AG04450 (cell line): ENCODE measurements around the gene COL20A1. TPM values are rescaled to one million over a fixed set of nuclear protein-coding genes. Genes with fewer than 3 reads are reported as not detected.

Experiments used
- CTCF ChIA-PET: fragments of 300-600, 350-600 bp; formaldehyde crosslinking; extraction: SDS; loops from one replicate; lab custom pipeline; 2022; ENCODE audit warnings: antibody characterized with exemption, inconsistent platforms; lab: Charles Lee
- POLR2A ChIA-PET: fragments of 350-600 bp; formaldehyde crosslinking; extraction: SDS; loops from one replicate; lab custom pipeline; 2021; ENCODE audit warnings: antibody characterized with exemption, inconsistent platforms; lab: Yijun Ruan, JAX
- DNase-seq: peaks from one replicate; pipeline ENCODE4 v3.0.0-alpha.2; 2011; ENCODE audit warnings: low read depth, low spot score
- H3K27ac ChIP-seq: one replicate; pipeline ENCODE4 v1.5.1; 2012; ENCODE audit warnings: low read depth, low read length, control low read depth
- H3K27me3 ChIP-seq: one replicate; pipeline ENCODE4 v1.6.0; 2012; ENCODE audit warnings: low read length; ENCODE audit not compliant: control insufficient read depth, insufficient read depth
- H3K4me3 ChIP-seq: 2 replicates; pipeline ENCODE4 v1.5.1; 2011; ENCODE audit warnings: mild to moderate bottlenecking, low read depth, low read length, control low read depth
- H3K9me3 ChIP-seq: 2 replicates; pipeline ENCODE4 v1.5.1; 2012; ENCODE audit warnings: low read length; ENCODE audit not compliant: control insufficient read depth, insufficient read depth
- CTCF ChIP-seq: IDR thresholded peaks from 2 replicates; pipeline ENCODE4 v1.5.1; 2011; ENCODE audit warnings: low read depth, low read length, control low read depth, inconsistent platforms
- polyA plus RNA-seq: library from polyadenylated mRNA; depleted of rRNA; stranded (reverse); fragments of >200 nt; gene quantifications from 2 replicates; pipeline ENCODE4 v1.2.3, GENCODE V29; 2011

The COL20A1 gene
- polyA plus RNA-seq, 1 experiment = not detected

GRCh38 chr20:63370618-63371187, 77.7 kb downstream of the COL20A1 start:
- TF ChIP-seq CTCF = no peak
- no peaks in the 10 kb centered on the region; the same call in 1 of the 2 replicates for H3K9me3 ChIP-seq
- H3K27ac ChIP-seq = no peak overlapping the region
- POLR2A ChIA-PET = no interaction called here
- no peak for DNase-seq
- CTCF ChIA-PET = interaction anchor here (0.6 to 1.3 kb wide), 2 partner anchors 11 to 147 kb away, joined by 5 to 6 read pairs; no protein-coding TSS in a partner anchor
- peaks cover 23% of the 10 kb centered on the region for H3K27me3 ChIP-seq
- H3K4me3 ChIP-seq = no peak overlapping the region

- Histone ChIP-seq H3K27ac (no peak overlapping the region), H3K27me3 (peaks cover 25% of the 10 kb centered on the region), H3K4me3 (no peak overlapping the region), H3K9me3 (no peaks in the 10 kb centered on the region; the same call in 1 of the 2 replicates)
- no peak for DNase-seq
- CTCF ChIA-PET = interaction anchor here (0.6 to 1.3 kb wide), 2 partner anchors 10 to 148 kb away, joined by 5 to 6 read pairs; no protein-coding TSS in a partner anchor
- POLR2A ChIA-PET = no interaction called here
- TF ChIP-seq CTCF = no peak
Observed at GRCh38 chr20:63371291-63371865, 78.4 kb downstream of the COL20A1 start.

- peaks cover 39% of the 10 kb centered on the region for H3K27me3 ChIP-seq
- no peak for TF ChIP-seq CTCF
- H3K4me3 ChIP-seq = no peak overlapping the region
- no peak for DNase-seq
- H3K27ac ChIP-seq = no peak overlapping the region
- no peaks in the 10 kb centered on the region; the same call in 1 of the 2 replicates for H3K9me3 ChIP-seq
- POLR2A ChIA-PET = no interaction called here
- CTCF ChIA-PET = interaction anchor here (0.7 kb wide), 1 partner anchor 9 kb away, joined by 6 read pairs; no protein-coding TSS in a partner anchor
Observed at GRCh38 chr20:63372971-63373885, 80.2 kb downstream of the COL20A1 start.

- no peak for TF ChIP-seq CTCF
- Histone ChIP-seq H3K4me3 (no peak overlapping the region), H3K27me3 (peaks cover 39% of the 10 kb centered on the region), H3K9me3 (no peaks in the 10 kb centered on the region; the same call in 1 of the 2 replicates), H3K27ac (no peak overlapping the region)
- ChIA-PET POLR2A (no interaction called here), CTCF (interaction anchor here (0.7 kb wide), 1 partner anchor 8 kb away, joined by 6 read pairs; no protein-coding TSS in a partner anchor)
- no peak for DNase-seq
Observed at GRCh38 chr20:63373996-63374395, 81.0 kb downstream of the COL20A1 start.
